CD4-positive, alpha-beta T cell treated with Interleukin-6 at 100 ng/mL for 8 hours (primary cell): ENCODE measurements around the gene CYSLTR1.
"Not testable (repeated sequence)": the region's sequence is repeated elsewhere in the genome, so short reads cannot be mapped to it uniquely, and the experiment has no call there.

Source experiments
- DNase-seq: peaks from one replicate; pipeline ENCODE4 v3.0.0-alpha.2; 2020; ENCODE audit warnings: mixed read lengths, low spot score

CYSLTR1 gene, protein sequence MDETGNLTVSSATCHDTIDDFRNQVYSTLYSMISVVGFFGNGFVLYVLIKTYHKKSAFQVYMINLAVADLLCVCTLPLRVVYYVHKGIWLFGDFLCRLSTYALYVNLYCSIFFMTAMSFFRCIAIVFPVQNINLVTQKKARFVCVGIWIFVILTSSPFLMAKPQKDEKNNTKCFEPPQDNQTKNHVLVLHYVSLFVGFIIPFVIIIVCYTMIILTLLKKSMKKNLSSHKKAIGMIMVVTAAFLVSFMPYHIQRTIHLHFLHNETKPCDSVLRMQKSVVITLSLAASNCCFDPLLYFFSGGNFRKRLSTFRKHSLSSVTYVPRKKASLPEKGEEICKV

DNA sequence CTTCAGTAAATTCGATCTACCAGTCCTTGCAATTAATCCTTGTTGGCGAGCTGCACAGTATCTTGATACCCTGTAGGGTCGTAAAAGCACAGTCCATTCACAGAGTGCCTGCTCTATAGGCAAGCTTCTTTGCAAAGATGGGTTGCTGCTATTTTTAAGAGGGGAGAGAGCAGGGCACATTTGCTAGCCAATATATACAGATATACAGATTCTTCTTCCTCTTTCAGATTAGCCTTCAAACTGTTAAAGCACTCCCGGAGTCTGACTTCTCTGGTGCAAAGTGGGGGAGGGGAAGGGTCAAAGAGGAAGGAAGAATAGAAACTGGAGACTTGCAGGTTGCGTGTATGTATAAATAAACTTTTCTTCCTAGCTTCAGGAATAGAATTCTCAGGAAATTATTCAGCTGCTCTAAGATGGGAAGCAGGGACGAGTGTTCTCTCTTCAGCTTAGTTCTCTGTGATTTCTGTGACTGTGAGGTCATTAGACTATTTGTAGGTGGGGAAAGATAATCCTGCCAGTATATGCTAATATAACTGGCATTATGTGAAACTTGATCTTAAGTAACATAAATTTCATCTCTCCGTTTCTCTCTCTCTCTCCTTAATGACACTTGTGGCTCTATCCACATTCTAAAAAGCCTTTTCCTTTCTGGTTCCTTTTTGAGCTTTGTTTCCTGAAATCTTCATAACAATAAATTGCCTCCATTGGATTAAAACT is at the start of gene CYSLTR1:
CYSLTR1 (minus strand) TSS at position 242 of the 717 bp plus-strand sequence. CDS start 53,865 bp downstream, outside the sequence.
- DNase-seq: no peak

DNA sequence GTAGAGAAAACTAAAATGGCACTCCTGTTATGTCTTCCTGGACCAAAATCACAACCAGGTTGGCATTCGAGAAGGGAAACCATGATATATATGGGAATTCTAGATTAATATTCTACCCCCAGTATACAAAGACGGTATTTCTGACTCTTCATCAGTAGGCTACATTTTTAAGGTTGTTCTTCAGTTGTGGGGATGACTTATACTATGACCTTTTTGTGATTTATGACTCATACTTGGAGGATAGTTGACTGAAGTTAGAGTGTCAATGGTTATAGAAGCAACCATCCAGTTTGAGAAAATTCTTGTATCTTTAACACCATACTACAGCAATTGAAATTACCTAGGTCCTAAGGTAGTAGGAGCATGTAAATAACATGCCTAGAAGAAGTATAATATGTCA is 49.8 kb upstream of the CYSLTR1 start:
- DNase-seq: no peak

DNA sequence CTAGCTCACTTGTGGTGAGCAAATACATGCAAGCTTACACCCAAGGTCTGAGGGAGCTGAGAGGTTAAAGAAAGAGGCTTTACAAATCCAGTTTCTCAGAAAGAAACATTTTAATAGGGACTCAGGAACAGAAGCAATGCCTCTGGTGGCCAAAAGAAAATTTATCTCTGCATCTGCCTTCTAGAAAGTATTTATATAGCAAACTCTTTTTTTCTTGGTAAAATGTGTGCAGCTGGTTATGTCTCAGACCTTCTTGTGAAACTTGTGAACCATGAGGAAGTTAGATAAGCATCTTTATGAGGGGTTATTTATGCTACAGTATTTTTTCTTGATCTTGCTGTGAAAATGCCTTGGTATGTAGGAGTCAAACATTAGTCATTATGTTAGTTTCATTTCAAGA is 48.5 kb upstream of the CYSLTR1 start:
- DNase-seq: no peak

DNA sequence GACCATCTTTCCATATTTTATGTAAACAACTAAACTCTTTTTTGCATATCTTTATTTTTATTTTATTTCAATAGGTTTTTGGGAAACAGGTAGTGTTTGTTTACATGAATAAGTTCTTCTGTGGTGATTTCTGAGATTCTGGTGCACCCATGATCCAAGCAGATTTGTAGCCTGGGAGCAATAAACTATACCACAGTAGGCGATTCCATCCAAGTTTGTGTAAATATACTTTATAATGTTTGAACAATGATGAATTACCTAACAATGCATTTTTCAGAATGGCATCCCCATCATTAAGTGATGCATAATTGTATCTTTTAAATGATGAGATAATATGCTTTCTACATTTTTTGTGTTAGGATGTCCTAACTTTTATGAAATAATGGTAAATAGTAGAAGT is 39.2 kb upstream of the CYSLTR1 start:
- DNase-seq: no peak

DNA sequence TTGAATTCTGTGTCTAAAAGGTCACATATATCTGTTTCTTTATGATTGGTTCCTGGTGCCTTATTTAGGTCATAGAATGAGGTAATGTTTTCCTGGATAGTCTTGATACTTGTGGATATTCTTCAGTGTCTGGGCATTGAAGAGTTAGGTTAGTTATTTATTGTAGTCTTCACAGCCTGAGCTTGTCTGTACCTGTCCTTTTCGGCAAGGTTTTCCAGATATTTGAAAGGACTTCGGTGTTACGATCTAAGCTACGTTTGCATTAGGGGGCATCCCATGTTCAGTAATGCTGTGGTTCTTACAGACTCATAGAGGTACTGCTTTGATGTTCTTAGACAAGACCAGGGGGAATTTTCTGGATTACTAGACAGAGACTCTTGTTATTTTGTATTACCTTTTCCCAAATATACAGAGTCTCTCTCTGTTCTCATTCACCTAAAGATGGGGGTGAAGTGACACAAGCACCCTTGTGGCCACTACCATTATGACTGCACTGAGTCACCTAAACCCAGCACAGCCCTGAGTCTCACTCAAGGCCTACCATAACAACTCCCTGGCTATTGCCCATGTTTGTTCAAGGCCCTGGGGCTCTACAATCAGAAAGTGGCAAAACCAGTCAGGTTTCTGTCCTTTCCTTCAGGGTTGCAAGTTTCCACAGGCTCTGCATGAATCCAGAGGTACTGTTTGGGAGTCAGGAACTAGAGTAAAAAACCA is 30.1 kb upstream of the CYSLTR1 start:
- no peak for DNase-seq

DNA sequence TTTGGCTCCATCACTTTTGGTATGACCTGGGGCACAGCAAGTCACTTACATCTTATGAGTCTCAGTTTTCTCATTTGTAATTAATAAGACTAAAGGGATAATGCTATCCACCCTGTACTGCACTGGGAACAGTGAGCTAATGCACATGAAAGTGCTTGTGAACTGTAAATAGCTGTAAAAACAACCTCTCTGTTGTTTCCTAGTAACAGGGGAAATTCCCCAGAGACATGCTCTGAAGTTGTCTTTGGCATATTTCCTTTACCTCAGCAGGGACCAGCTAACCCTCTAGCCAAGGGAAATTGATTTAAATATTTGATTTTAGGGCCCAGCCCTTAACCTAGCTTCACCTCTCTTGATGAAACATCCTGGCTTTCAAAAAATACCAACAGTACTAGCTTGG is 6.1 kb upstream of the CYSLTR1 start:
- peak; percentile 48 for DNase-seq

DNA sequence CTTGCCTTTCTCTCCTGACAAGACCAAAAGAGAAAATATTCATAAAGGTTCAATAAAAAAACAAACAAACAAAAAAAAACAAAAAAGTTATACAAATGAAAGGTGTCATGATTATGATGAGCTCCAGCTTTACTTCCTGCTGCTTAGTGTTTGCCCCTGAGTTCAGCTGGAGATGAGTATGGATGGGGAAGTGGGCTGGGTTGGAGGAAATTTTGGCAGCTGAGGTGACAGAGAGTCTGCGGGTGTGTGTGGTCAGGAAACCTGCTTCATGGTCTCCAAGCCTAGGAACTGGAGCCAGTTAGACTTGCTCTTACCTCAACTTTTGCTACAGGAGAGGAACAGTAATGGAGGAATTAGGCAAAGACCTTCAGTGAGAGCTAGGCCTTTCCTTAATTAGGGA is 4.3 kb upstream of the CYSLTR1 start:
- no peak for DNase-seq

DNA sequence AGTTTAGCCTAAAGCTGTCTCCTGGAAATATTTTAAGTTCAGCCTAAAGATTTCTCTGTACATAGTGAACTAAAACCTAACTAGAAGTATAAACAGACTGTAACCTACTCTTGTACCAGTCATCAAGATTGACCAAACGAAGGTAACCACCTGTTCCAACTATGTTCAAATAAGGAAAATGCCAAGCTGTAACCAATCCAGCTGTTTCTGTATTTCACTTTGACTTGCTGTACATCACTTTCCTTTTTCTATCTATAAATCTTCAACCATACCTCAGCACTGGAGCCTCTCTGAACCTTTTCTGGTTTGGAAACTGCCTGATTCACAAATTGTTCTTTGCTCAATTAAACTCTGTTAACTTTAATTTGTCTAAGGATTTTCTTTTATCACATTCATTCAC is 3.1 kb upstream of the CYSLTR1 start:
- DNase-seq: no peak

DNA sequence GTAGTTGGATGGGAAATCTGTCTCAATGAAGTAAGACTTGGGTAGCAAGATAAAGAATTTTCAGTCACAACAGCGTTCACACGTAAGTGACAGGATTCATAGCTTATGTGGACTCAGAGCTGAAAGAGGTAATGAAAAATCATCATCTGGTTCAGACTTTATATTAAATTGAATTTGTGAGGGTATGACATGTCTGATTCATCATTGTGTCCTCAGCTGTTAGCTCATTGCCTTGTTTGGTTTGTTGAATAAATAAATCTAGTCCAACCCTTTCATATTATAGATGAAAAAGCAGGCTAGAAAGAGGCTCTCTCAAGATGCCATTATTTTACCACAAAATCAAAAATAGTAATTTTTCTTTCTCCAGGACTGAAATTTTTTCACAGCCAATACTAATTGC is 2.7 kb upstream of the CYSLTR1 start:
- DNase-seq: no peak

DNA sequence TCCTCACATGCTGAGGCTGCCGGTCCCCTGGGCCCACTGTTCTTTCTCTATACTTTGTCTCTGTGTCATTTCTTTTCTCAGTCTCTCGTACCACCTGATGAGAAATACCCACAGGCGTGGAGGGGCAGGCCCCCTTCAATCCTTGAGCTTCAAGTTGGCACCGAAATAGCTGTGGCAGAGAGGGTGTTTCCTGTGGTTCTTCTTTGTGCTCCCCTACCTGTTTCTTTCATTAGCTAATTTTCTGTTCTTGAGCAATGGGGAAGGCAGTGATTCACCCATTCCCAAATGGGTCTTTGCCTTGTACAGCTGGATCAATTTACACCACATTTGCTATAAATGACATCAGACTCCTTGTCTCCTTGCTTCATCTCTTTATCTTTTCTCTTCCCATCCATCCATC is 2.1 kb upstream of the CYSLTR1 start:
- peak; percentile 24 for DNase-seq

DNA sequence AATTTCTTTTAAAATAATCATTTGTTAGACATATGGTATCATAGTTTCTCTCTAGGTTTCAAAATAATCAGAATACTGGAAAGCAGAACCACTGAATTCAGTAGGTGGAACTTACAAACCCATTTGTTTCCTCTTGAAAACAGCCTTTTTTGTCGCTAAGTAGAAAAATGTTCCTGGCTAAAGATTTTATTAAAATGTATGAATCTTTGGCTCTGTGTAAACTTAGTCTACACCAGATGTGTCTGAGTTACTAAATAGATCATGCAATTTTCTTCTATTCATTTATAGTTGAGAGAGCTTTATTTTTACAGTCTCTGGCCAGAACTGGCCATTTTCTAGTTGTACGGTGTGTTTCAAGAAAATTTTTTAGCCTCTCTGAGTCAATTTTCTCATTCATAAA is 1.0 kb downstream of the CYSLTR1 start:
- no peak for DNase-seq

DNA sequence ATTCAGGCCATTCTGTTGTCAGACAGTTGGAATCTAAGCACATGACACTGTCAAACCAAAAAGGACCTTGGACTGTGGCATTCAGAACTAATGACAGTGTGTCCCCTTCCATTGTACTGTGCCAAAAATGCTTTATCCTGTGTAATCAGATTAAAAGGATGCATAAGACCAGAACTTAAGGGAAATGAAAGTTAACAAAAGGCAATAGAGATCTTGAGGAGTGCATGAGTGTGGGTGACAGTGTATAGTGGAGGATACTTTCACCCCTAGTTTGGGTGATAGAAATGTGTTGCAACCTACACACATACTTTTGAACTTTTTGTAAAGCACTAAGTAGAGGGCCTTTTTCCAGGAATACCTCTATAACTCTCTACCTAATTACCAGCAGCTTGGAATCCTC is 4.5 kb downstream of the CYSLTR1 start:
- no peak for DNase-seq

DNA sequence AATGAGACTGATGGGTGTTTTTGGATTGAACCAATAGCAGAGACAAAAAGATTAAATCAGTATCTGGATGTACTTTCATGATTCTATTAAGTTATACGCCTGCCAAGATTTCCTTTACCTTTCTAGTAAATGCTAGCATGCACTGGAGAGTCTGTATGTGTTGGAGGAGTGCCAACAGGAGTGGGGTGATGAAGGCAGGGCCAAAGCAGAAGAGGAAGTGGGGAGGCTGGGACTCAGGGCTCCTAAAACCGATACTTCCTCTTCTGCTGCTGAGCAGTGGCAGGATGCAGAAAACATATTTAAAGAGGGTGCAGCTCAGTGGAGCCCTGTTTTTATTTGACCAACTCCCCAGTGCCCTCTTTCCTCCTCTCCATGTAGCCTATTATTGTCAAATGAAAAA is 5.6 kb downstream of the CYSLTR1 start:
- DNase-seq: peak; percentile 78

DNA sequence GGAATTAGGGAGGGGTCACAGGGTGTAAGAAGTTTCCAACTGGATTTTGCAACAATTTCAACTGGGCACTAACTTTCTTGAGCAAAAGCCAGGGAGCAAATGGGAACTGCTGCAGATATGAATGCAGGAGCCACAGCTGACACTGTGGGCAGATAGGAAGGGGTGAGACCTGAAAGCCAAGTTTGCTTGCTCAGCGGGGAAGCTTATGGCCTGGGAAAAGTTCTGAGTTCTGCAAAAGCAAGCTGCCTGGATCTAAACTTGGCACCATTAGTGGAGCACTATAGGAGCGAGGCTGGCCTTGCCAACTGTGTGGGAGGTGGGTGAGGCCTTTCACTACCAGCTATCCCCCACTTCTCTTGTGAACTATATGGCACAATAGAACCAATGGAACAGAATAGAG is 11.1 kb downstream of the CYSLTR1 start:
- no peak for DNase-seq

DNA sequence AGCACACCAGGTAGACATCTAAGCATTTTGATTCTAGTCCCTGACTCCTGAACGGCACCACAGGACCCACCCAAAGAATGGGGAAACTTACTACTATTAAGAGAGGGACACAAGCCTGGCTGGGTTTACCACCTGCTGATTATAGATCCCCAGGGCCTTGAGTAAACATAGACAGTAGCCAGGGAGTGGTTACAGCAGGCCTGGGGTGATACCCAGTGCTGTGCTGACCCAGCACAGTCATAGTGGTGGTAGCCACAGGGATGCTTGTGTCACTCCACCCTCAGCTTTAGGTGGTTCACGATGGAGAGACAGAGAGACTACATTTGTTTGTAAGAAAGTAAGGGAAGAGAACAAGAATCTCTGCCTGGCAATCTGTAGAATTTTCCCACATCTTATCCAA is 11.7 kb downstream of the CYSLTR1 start:
- no peak for DNase-seq

DNA sequence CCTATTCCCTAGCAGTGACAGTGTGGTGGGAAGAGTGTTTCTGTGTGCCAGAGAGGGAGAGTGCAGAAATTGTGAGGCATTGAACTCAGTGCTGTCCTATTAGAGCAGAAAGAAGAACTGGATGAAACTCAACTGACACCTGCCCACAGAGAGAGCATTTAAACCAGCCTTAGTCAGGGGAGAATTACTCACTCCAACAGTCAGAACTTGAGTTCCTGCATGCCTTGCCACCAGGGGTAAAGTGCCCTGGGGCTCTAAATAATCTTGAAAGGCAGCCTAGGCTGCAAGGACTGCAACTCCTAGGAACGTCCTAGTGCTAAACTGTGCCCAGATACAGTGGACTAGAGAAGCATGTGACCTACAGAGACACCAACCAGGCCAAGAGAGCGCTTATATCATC is 12.8 kb downstream of the CYSLTR1 start:
- DNase-seq: no peak

DNA sequence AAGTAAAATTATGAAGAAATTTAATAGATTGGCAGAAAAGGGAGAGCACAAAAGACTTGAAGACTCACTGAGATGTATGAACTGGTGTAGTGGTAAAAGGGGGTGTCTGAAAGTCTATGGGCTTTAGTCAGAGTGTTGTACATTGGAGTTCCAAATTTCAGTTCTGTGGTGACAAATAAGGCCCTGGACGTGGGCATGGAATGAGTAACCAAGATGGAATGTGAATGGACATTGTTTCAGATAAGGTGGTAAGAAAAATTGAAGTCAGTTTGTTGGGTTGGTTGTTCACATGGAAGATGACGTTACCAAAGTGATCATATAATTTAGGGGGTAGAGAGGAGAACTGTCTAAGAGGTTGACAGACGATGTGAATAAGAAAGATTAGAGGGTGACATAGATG is 13.9 kb downstream of the CYSLTR1 start:
- DNase-seq: no peak

DNA sequence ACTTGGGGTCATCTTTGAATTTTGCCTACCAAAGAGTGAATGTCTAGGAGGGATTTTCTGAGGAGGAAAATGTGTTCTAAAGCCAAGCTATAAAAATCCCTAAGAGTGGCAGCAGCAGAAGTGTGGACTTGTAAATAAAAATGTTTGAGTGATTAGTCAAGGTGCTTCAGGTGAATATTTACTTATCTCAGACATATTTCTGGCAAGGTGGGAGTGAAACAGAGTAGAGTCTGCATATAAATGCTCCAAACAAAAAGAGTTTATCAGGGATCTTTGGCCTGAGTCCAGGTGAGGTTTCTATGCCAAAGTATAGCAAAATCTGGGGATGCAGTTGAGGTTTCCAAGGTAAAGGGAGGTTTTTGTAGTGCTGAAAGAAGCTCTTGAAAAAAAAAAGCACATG is 19.7 kb downstream of the CYSLTR1 start:
- no peak for DNase-seq

DNA sequence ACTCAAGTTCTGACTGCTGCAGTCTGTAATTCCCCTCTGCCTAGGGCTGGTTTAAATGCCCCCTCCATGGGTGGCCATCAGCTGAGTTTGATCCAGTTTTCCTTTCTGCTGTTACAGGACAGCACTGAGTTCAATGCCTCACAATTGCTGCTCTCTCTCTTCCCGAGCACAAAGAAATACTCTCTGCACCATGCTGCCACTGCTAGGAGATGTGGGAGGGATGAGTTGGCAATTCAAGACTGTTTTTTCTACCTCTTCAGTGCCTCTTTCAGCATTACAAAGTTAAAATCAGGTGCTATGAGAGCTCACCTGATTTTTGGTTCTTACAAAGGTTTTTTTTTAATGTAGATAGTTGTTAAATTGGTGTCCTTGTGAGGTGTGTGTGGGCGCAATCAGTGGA is 24.3 kb downstream of the CYSLTR1 start:
- no peak for DNase-seq

DNA sequence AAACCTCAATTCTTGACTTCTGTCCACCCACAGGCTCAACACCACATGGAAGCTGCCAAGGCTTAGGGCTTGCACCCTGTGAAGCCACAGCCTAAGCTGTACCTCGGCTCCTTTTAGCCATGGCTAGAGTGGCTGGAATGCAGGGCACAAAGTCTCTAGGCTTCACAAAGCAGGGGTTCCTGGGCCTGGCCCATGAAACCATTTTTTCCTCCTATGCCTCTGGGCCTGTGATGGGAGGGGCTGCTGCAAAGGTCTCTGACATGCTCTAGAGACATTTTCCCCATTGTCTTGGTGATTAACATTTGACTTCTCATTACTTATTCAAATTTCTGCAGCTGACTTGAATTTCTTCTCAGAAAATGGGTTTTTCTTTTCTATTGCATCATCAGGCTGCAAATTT is 26.5 kb downstream of the CYSLTR1 start:
- DNase-seq: not testable (repeated sequence)

DNA sequence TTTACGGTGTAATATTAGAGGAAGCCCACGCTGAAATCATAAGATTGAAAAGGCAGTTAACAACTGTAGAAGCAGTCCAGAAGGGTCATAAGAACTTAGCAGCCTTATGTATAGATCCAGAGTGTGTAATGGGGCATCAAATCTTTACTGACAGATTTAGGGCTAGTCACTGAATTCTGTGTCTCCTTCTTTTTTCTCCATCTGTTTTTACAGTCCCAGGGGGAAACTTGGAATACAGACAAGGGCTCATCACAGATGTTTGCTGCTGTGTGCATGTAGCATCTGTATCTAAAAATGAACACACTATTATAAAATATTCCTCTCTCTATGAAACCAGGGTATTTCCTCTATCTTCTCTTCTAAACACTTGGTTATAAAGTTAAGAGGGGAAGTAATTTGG is 43.9 kb downstream of the CYSLTR1 start:
- no peak for DNase-seq

DNA sequence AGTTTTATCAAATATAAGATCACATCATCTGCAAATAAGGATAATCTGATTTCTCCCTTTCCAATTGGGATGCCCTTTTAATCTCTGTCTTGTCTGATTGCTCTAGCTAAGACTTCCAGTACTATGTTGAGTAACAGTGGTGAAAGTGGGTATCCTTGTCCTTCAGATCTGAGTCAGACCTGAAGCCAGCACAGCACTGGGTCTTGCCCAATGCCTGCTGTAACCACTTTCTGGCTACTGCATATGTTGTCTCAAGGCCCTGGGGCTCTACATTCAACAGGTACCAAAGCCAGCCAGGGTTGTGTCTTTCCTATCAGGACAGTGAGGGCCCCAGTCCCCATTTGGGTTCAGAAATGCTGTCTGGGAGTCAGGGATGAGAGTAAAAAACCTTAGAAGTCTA is 90.3 kb downstream of the CYSLTR1 start:
- no peak for DNase-seq

DNA sequence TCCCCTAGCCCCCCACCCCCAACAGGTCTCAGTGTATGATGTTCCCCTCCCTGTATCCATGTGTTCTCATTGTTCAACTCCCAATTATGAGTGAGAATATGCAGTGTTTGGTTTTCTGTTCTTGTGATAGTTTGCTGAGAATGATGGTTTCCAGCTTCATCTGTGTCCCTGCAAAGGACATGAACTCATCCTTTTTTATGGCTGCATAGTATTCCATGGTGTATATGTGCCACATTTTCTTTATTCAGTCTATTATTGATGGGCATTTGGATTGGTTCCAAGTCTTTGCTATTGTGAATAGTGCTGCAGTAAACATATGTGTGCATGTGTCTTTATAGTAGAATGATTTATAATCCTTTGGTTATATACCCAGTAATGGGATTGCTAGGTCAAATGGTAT is 101.4 kb downstream of the CYSLTR1 start:
- not testable (repeated sequence) for DNase-seq
